A673 (cell line): ENCODE results near the gene SRP68.

ENCODE experiments used
- EZH2 ChIP-seq: fragments of 200-600 bp; sonication (generic); IDR thresholded peaks from 2 replicates; pipeline ENCODE4 v1.6.1; 2017; ENCODE audit warnings: borderline replicate concordance, low read depth, mild to moderate bottlenecking, mixed read lengths, antibody characterized with exemption, low read length; ENCODE audit not compliant: poor library complexity, severe bottlenecking
- TF ChIP-seq, protein P1 (sequence below): fragments of 300-800, 200-600 bp; sonication (generic); conservative IDR thresholded peaks from 2 replicates; pipeline ENCODE4 v1.5.1; 2017; ENCODE audit warnings: low read depth, mild to moderate bottlenecking, antibody characterized with exemption, low read length, moderate library complexity, mixed read lengths

GRCh38 chr17:76115138-76115754 is 42.9 kb upstream of the SRP68 start:
- TF ChIP-seq, protein P1, sequence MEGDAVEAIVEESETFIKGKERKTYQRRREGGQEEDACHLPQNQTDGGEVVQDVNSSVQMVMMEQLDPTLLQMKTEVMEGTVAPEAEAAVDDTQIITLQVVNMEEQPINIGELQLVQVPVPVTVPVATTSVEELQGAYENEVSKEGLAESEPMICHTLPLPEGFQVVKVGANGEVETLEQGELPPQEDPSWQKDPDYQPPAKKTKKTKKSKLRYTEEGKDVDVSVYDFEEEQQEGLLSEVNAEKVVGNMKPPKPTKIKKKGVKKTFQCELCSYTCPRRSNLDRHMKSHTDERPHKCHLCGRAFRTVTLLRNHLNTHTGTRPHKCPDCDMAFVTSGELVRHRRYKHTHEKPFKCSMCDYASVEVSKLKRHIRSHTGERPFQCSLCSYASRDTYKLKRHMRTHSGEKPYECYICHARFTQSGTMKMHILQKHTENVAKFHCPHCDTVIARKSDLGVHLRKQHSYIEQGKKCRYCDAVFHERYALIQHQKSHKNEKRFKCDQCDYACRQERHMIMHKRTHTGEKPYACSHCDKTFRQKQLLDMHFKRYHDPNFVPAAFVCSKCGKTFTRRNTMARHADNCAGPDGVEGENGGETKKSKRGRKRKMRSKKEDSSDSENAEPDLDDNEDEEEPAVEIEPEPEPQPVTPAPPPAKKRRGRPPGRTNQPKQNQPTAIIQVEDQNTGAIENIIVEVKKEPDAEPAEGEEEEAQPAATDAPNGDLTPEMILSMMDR, result no peak
- TF ChIP-seq EZH2, result no peak
